Endothelial cell of umbilical vein (primary cell): ENCODE measurements around the gene ETFA. TPM values are rescaled to one million over a fixed set of nuclear protein-coding genes. Genes with fewer than 3 reads are reported as not detected.
A peak's percentile ranks its signal among the peaks of the same experiment; 100 is the strongest.

Experiments
- BruUV-seq: library from RNA; stranded (reverse); fragments of 400-500 nt; replicated peaks from 2 replicates; lab custom pipeline; 2021; lab: Mats Ljungman, UMichigan
- CTCF ChIA-PET: fragments of 300-600, 350-600 bp; sonication (Branson Sonifier 250); formaldehyde crosslinking; loops from one replicate; lab custom pipeline; 2021; ENCODE audit warnings: antibody characterized with exemption, inconsistent platforms; lab: Charles Lee
- POLR2A ChIA-PET: fragments of 300-600, 350-600 bp; sonication (Branson Sonifier 250); formaldehyde crosslinking; loops from one replicate; lab custom pipeline; 2021; ENCODE audit warnings: antibody characterized with exemption, inconsistent platforms; lab: Charles Lee
- DNase-seq: peaks from one replicate; pipeline ENCODE4 v3.0.0-alpha.2; 2011; ENCODE audit warnings: low read depth, low spot score
- FAIRE-seq: peaks from 2 replicates; lab custom pipeline; 2011; peaks lifted over from hg19 to GRCh38; lab: Jason Lieb, UNC
- H2AFZ ChIP-seq: 2 replicates; pipeline ENCODE4 v1.6.0; 2012; ENCODE audit warnings: low read depth, low read length, control low read depth, inconsistent platforms
- H3K27ac ChIP-seq: 2 replicates; pipeline ENCODE4 v1.5.1; 2011; ENCODE audit warnings: low read depth, mild to moderate bottlenecking, control low read depth, low read length, moderate library complexity; ENCODE audit not compliant: insufficient read depth
- H3K27me3 ChIP-seq, 2 experiments: 2 replicates each; pipeline versions ENCODE4 v1.6.0 to v1.6.1; 2011; ENCODE audit warnings: low read length in 2 of 2, mixed read lengths in 1 of 2; ENCODE audit not compliant: control insufficient read depth in 2 of 2, insufficient read depth in 2 of 2
- H3K36me3 ChIP-seq, 2 experiments: 2 replicates in 1 of 2; 3 replicates in 1 of 2; pipeline ENCODE4 v1.5.1; 2011; ENCODE audit warnings: low read length in 2 of 2, mild to moderate bottlenecking in 1 of 2, moderate library complexity in 1 of 2; ENCODE audit not compliant: control insufficient read depth in 2 of 2, insufficient read depth in 2 of 2; ENCODE audit errors: extremely low read depth in 1 of 2
- H3K4me1 ChIP-seq: 3 replicates; pipeline ENCODE4 v1.5.1; 2011; ENCODE audit warnings: mild to moderate bottlenecking, low read length; ENCODE audit not compliant: control insufficient read depth, insufficient read depth; ENCODE audit errors: extremely low read depth
- H3K4me2 ChIP-seq: 2 replicates; pipeline ENCODE4 v1.6.1; 2011; ENCODE audit warnings: low read length, control low read depth, mixed read lengths; ENCODE audit not compliant: insufficient read depth
- H3K4me3 ChIP-seq, 3 experiments: fragments of 200-600 bp in 1 of 3; sonication (generic), shearing (Covaris generic) in 1 of 3; replicated peaks in 1 of 3; 2 replicates each; pipeline ENCODE4 v1.5.1; 2011 to 2016; ENCODE audit warnings: control low read depth in 3 of 3, low read length in 3 of 3, mild to moderate bottlenecking in 2 of 3, inconsistent platforms in 1 of 3, low read depth in 1 of 3, moderate library complexity in 1 of 3; ENCODE audit not compliant: insufficient read depth in 1 of 3
- H3K79me2 ChIP-seq: 2 replicates; pipeline ENCODE4 v1.6.0; 2012; ENCODE audit warnings: low read length, inconsistent platforms; ENCODE audit not compliant: control insufficient read depth, insufficient read depth
- H3K9ac ChIP-seq: replicated peaks from 2 replicates; pipeline ENCODE3; 2011; ENCODE audit warnings: low read length, control low read depth; ENCODE audit not compliant: insufficient read depth; ENCODE audit errors: extremely low read depth
- H3K9me1 ChIP-seq: replicated peaks from 3 replicates; pipeline ENCODE4 v1.6.0; 2011; ENCODE audit warnings: mild to moderate bottlenecking, low read length; ENCODE audit not compliant: control insufficient read depth, insufficient read depth; ENCODE audit errors: extremely low read depth
- H3K9me3 ChIP-seq: replicated peaks from 2 replicates; pipeline ENCODE4 v1.5.1; 2012; ENCODE audit warnings: low read length, inconsistent platforms; ENCODE audit not compliant: control insufficient read depth, insufficient read depth
- H4K20me1 ChIP-seq: replicated peaks from 2 replicates; pipeline ENCODE3; 2011; ENCODE audit warnings: mild to moderate bottlenecking, low read length; ENCODE audit not compliant: control insufficient read depth, insufficient read depth; ENCODE audit errors: extremely low read depth
- GATA2 ChIP-seq: IDR thresholded peaks from 2 replicates; pipeline ENCODE4 v1.7.0; 2011; ENCODE audit warnings: low read depth, mild to moderate bottlenecking, moderate library complexity, mixed read lengths, low read length; ENCODE audit not compliant: insufficient read length, insufficient read depth
- JUN ChIP-seq: IDR thresholded peaks from 2 replicates; pipeline ENCODE4 v1.6.1; 2011; ENCODE audit warnings: borderline replicate concordance, low read depth; ENCODE audit not compliant: insufficient read length, insufficient read depth
- POLR2A ChIP-seq: IDR thresholded peaks from 2 replicates; pipeline ENCODE4 v1.6.1; 2012; ENCODE audit warnings: low read depth, mild to moderate bottlenecking, control low read depth, low read length
- dilution Hi-C: fragments of 300-500 bp; cut with MboI; formaldehyde crosslinking; loops from one replicate; pipeline ENCODE4 v1.15.0; 2019; ENCODE audit warnings: low sequenced_read_pairs; ENCODE audit not compliant: extremely low pct_ligation_motif_present
- intact Hi-C: fragments of 100-400 bp; cut with micrococcal nuclease; formaldehyde crosslinking; loops from one replicate; pipeline ENCODE4 v1.10.0; 2022
- polyA plus RNA-seq, 4 experiments: library from polyadenylated mRNA; depleted of rRNA in 3 of 4; stranded (reverse) in 3 of 4; unstranded in 1 of 4; fragments of >200 nt; gene quantifications; 2 replicates each; pipeline versions ENCODE4 v1.2.1 to v1.2.3, GENCODE V29; 2011 to 2012; ENCODE audit warnings: missing spikeins in 1 of 4
- total RNA-seq: library from RNA; stranded (reverse); gene quantifications from 2 replicates; pipeline ENCODE4 v1.2.3, GENCODE V29; 2021
- TF ChIP-seq, protein P1 (sequence below), 2 donors: IDR thresholded peaks; 1 replicate in 1 of 2; 2 replicates in 1 of 2; pipeline ENCODE4 v1.5.1; 2011; ENCODE audit warnings: low read length in 2 of 2, mild to moderate bottlenecking in 2 of 2, moderate library complexity in 2 of 2, control low read depth in 1 of 2, inconsistent platforms in 1 of 2, low read depth in 1 of 2; ENCODE audit not compliant: insufficient read depth in 1 of 2; ENCODE audit errors: extremely low read depth in 1 of 2

ETFA gene
- total and polyA plus RNA-seq, 2 donors (not counting 3 experiments of a cell fraction or from before 2014, with no cell fraction given): 102 to 116 TPM

DNA sequence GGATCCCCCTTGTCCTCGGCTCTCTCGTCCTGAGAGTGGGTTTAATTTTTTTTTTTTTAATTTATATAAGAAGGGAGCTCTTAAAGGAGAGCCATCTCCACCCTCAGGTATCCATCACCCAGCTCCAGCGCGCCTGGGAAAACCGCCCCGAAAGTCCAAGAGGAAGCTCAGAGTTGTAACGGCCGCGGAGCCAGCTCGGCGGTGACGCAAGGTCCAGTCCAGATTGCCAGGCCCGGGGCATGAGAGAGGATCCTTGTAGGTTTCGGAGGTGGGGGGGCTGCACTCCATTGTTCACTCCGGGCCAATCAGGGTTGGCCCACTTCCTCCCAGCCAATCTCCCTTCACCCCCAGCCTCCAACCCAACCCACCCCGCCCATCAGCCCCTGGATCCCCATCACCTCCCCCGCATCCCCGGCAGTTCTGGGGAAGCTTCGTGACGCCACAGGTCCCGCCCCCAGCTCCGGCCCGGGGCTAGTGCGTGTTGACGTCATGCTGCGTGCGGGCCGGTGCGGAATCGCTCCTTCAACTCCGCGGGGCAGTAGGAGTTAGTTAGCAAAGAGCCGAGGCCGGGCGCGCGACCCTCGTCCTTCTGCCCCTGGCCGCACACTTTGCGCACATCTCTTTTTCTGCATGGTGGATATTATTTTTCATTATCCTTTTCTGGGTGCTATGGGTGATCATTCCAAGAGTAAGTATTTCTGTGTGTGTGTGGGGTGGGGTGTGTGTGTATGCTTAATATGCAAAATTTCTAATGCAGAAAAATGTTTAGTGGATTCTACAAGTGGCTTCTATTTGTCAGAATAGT, 25.2 kb upstream of the ETFA start, which contains the start of gene ISL2:
Gene ISL2, plus strand, starts transcription at position 520 of the 805 bp plus-strand sequence. Its CDS starts 111 bp downstream, at position 631.
- H3K4me2 ChIP-seq: peak within 1 kb of the TSS; percentile 70
- peak within 1 kb of the TSS in 2 of 3 experiments; percentile 28 to 52 for H3K4me3 ChIP-seq
- no peaks in the 10 kb centered on the region for H3K79me2 ChIP-seq
- no peaks in the 10 kb centered on the region for H3K36me3 ChIP-seq
- no peaks in the 10 kb centered on the region for H4K20me1 ChIP-seq
- no TSS peak for BruUV-seq
- FAIRE-seq: peak; percentile 68
- dilution Hi-C loops: no loop called here
- H3K4me1 ChIP-seq: peaks cover 20% of the 10 kb centered on the region
- no peaks in the 10 kb centered on the region for H3K9me3 ChIP-seq
- peaks cover 54 to 74% of the 10 kb centered on the region in 2 experiments for H3K27me3 ChIP-seq
- POLR2A ChIA-PET: interaction anchor here (0.7 kb wide), 3 partner anchors 9 to 279 kb away, joined by 3 to 5 read pairs (median 3); no protein-coding TSS in a partner anchor
- intact Hi-C loops: loop anchor here (1.0 kb wide), 1 partner anchor 9 kb away; no protein-coding TSS in a partner anchor
- H2AFZ ChIP-seq: no peak within 1 kb of the TSS
- TF ChIP-seq, protein P1, sequence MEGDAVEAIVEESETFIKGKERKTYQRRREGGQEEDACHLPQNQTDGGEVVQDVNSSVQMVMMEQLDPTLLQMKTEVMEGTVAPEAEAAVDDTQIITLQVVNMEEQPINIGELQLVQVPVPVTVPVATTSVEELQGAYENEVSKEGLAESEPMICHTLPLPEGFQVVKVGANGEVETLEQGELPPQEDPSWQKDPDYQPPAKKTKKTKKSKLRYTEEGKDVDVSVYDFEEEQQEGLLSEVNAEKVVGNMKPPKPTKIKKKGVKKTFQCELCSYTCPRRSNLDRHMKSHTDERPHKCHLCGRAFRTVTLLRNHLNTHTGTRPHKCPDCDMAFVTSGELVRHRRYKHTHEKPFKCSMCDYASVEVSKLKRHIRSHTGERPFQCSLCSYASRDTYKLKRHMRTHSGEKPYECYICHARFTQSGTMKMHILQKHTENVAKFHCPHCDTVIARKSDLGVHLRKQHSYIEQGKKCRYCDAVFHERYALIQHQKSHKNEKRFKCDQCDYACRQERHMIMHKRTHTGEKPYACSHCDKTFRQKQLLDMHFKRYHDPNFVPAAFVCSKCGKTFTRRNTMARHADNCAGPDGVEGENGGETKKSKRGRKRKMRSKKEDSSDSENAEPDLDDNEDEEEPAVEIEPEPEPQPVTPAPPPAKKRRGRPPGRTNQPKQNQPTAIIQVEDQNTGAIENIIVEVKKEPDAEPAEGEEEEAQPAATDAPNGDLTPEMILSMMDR (IDR thresholded peaks at IDR 0.05; ENCODE audit: extremely low read depth in 1 of 2, insufficient read depth in 1 of 2, low read depth in 1 of 2, low read length in 2 of 2): no peak
- TF ChIP-seq GATA2 (no peak), JUN (no peak), POLR2A (peak; percentile 32)
- DNase-seq: peak; percentile 60
- H3K9ac ChIP-seq: peak within 1 kb of the TSS; percentile 24
- no peak within 1 kb of the TSS for H3K27ac ChIP-seq
- H3K9me1 ChIP-seq: no peaks in the 10 kb centered on the region
- CTCF ChIA-PET: interaction anchor here (0.6 to 1.9 kb wide), 7 partner anchors 8 to 530 kb away, joined by 3 to 6 read pairs (median 4); no protein-coding TSS in a partner anchor
